SK-N-DZ (cell line): ENCODE results near the gene TUT4.

ENCODE experiments used
- DNase-seq: peaks from one replicate; pipeline ENCODE4 v3.0.0-alpha.2; 2015; ENCODE audit warnings: low spot score

Gene TUT4

GRCh38 chr1:52532731-52533327 lies 20.1 kb downstream of the TUT4 start:
- no peak for DNase-seq

GRCh38 chr1:52532247-52532646 lies 20.6 kb downstream of the TUT4 start:
- no peak for DNase-seq

GRCh38 chr1:52531249-52531872 lies 21.5 kb downstream of the TUT4 start:
- DNase-seq: no peak

GRCh38 chr1:52530563-52531144 lies 22.2 kb downstream of the TUT4 start:
- no peak for DNase-seq

- DNase-seq: no peak
Observed at GRCh38 chr1:52523376-52523775, 29.5 kb downstream of the TUT4 start.

GRCh38 chr1:52520148-52520547 lies 32.7 kb downstream of the TUT4 start:
- DNase-seq: no peak

GRCh38 chr1:52518962-52519361 lies 33.9 kb downstream of the TUT4 start:
- DNase-seq: no peak

- no peak for DNase-seq
Observed at GRCh38 chr1:52511851-52512615, 40.9 kb downstream of the TUT4 start.

GRCh38 chr1:52511439-52511838 lies 41.5 kb downstream of the TUT4 start:
- DNase-seq: no peak

- DNase-seq: no peak
Observed at GRCh38 chr1:52506920-52507546, 45.9 kb downstream of the TUT4 start.

GRCh38 chr1:52506349-52506748 lies 46.5 kb downstream of the TUT4 start:
- DNase-seq: no peak

- DNase-seq: no peak
Observed at GRCh38 chr1:52504720-52505119, 48.2 kb downstream of the TUT4 start.

GRCh38 chr1:52503706-52504105 lies 49.2 kb downstream of the TUT4 start:
- no peak for DNase-seq

- DNase-seq: no peak
Observed at GRCh38 chr1:52502789-52503188, 50.1 kb downstream of the TUT4 start.

- no peak for DNase-seq
Observed at GRCh38 chr1:52487632-52488031, 65.3 kb downstream of the TUT4 start.

- DNase-seq: no peak
Observed at GRCh38 chr1:52482326-52483004, 70.4 kb downstream of the TUT4 start.

GRCh38 chr1:52479076-52479475 lies 73.8 kb downstream of the TUT4 start:
- DNase-seq: no peak

GRCh38 chr1:52477876-52478275 lies 75.0 kb downstream of the TUT4 start:
- DNase-seq: no peak

GRCh38 chr1:52476943-52477342 lies 75.9 kb downstream of the TUT4 start:
- DNase-seq: no peak

- no peak for DNase-seq
Observed at GRCh38 chr1:52474807-52475206, 78.1 kb downstream of the TUT4 start.

- no peak for DNase-seq
Observed at GRCh38 chr1:52473039-52473438, 79.9 kb downstream of the TUT4 start.

- no peak for DNase-seq
Observed at GRCh38 chr1:52472384-52472783, 80.5 kb downstream of the TUT4 start.
